Measurements from ENCODE around the gene COQ9. TPM values are rescaled to one million over a fixed set of nuclear protein-coding genes. Genes with fewer than 3 reads are reported as not detected.

COQ9 gene
- polyA plus RNA-seq, 4 donors: 63.9 to 177 (median 107) TPM

- no peak for FAIRE-seq
- H3K27me3 ChIP-seq (ENCODE audit: control insufficient read depth in 3 of 3, insufficient read depth in 3 of 3, low read length in 3 of 3): no peaks in the 10 kb centered on the region
- H3K4me3 ChIP-seq (ENCODE audit: low read depth in 1 of 3, low read length in 3 of 3): no peak overlapping the region
- peak overlapping the region in 1 of 3 donors; percentile 45 for H3K27ac ChIP-seq (ENCODE audit: low read depth in 1 of 3, low read length in 2 of 3)
- 27 to 48% (median 45%) methylated on average over 12 of the region's 12 CpGs for whole genome bisulfite sequencing, 3 donors
- H3K36me3 ChIP-seq (ENCODE audit: control insufficient read depth in 3 of 3, insufficient read depth in 2 of 3, low read depth in 1 of 3, low read length in 3 of 3): peaks cover under 1 to 83% (median 5%) of the 10 kb centered on the region in 3 donors
- H3K9me3 ChIP-seq (ENCODE audit: control insufficient read depth in 2 of 2, insufficient read depth in 1 of 2, low read depth in 1 of 2, low read length in 1 of 2): no peaks in the 10 kb centered on the region
- peaks cover 4 to 74% (median 5%) of the 10 kb centered on the region in 3 donors for H3K4me1 ChIP-seq (ENCODE audit: control insufficient read depth in 3 of 3, insufficient read depth in 2 of 3, low read depth in 1 of 3, low read length in 2 of 3)
- DNase-seq: peak in 1 of 2 donors; percentile 73
Measured at GRCh38 chr16:57475711-57476339, 28.5 kb downstream of the COQ9 start.

DNA sequence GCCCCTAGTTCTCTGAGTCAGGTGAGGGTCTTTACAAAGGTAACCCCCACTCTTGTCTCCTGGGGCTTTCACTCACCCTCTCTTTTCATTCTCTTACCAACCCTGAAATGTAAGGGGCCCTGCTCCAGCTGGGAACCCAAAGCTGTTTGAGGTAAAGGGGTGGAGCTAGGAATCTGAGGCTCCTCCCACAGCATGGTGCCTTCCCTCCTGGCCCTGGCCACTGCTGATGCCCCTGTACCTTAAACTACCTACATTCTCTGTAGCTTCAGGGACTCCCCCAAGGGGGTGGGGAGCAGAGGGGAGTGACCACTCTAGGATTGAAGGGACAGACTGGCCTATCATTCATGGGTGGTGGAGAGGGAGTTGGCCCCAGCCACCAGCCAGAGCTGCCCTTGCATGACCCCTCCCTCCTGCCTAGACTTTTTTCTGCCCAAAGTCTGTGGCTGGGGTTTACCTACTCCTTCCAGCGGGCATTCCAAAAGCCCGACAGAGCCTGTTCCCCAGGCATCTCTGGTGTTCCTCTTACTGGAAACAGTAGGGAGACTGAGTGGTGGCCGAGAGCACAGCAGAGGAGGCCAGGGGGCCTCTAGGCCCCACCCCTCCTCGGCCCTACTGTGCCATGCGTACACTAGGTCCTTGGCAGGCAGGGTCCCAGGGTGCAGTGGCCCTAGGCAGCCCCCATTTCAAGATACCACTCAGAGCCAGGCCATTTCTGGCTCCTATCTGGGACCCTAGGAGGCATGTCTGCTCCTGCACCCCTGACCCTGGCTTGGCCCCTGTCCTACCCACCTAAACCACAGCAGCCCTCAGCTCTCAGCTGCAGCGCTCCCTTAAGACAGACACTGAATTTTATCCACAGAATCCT lies 29.5 kb downstream of the COQ9 start:
- Histone ChIP-seq H3K36me3 (ENCODE audit: control insufficient read depth in 3 of 3, insufficient read depth in 2 of 3, low read depth in 1 of 3, low read length in 3 of 3) (peaks cover 0 to 83% (median 2%) of the 10 kb centered on the region in 3 donors), H3K9me3 (ENCODE audit: control insufficient read depth in 2 of 2, insufficient read depth in 1 of 2, low read depth in 1 of 2, low read length in 1 of 2) (no peaks in the 10 kb centered on the region), H3K4me3 (ENCODE audit: low read depth in 1 of 3, low read length in 3 of 3) (no peak overlapping the region), H3K4me1 (ENCODE audit: control insufficient read depth in 3 of 3, insufficient read depth in 2 of 3, low read depth in 1 of 3, low read length in 2 of 3) (peaks cover 0 to 72% (median 2%) of the 10 kb centered on the region in 3 donors), H3K27ac (ENCODE audit: low read depth in 1 of 3, low read length in 2 of 3) (peak overlapping the region in 1 of 3 donors; percentile 45), H3K27me3 (ENCODE audit: control insufficient read depth in 3 of 3, insufficient read depth in 3 of 3, low read length in 3 of 3) (no peaks in the 10 kb centered on the region)
- FAIRE-seq (no peak), DNase-seq (no peak)
- WGBS, 3 donors: 82 to 91% (median 90%) methylated on average over 6 of the region's 6 CpGs

DNA sequence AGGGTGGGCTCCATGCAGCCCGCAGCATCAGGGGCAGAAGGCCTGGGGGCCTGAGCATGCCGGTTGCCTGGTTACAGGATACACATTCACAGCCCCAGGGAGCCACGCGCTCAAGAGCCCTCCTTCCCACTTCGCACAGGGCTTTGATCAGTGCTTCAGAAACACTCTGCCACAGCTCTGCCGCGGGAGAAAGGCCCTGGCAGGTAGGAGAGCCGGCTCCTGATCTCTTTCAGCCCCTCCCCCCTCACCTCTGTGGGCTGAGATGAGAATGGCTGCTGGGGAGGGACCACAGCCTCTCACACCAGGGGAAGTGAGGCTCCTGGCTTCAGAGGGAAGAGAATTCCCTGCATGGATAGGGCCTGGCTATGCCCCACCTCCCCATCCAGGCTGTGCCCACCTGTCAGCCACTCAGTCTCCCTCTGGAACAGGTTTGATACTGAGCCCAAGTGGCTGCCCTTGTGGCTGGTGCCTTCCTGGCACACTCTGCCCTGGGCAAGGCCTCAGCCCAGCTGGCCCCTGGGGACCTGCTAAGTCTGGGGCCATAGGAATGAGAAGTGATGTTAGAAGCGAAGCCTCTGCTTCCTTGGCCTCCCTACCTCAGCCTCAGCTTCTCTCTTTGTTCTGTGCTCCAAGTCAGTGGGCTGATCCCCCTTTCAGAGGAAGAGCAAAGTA lies 30.4 kb downstream of the COQ9 start:
- DNase-seq (peak in 1 of 2 donors; percentile 17), FAIRE-seq (no peak)
- 68 to 76% (median 73%) methylated on average over 9 of the region's 9 CpGs for WGBS, 3 donors
- H3K27ac ChIP-seq (ENCODE audit: low read depth in 1 of 3, low read length in 2 of 3): peak overlapping the region in 1 of 3 donors; percentile 5
- peaks cover 0 to 77% (median 2%) of the 10 kb centered on the region in 3 donors for H3K36me3 ChIP-seq (ENCODE audit: control insufficient read depth in 3 of 3, insufficient read depth in 2 of 3, low read depth in 1 of 3, low read length in 3 of 3)
- H3K4me1 ChIP-seq (ENCODE audit: control insufficient read depth in 3 of 3, insufficient read depth in 2 of 3, low read depth in 1 of 3, low read length in 2 of 3): peaks cover 0 to 70% (median 0%) of the 10 kb centered on the region in 3 donors
- no peaks in the 10 kb centered on the region for H3K9me3 ChIP-seq (ENCODE audit: control insufficient read depth in 2 of 2, insufficient read depth in 1 of 2, low read depth in 1 of 2, low read length in 1 of 2)
- H3K4me3 ChIP-seq (ENCODE audit: low read depth in 1 of 3, low read length in 3 of 3): peak overlapping the region in 1 of 3 donors; percentile 56
- no peaks in the 10 kb centered on the region for H3K27me3 ChIP-seq (ENCODE audit: control insufficient read depth in 3 of 3, insufficient read depth in 3 of 3, low read length in 3 of 3)

DNA sequence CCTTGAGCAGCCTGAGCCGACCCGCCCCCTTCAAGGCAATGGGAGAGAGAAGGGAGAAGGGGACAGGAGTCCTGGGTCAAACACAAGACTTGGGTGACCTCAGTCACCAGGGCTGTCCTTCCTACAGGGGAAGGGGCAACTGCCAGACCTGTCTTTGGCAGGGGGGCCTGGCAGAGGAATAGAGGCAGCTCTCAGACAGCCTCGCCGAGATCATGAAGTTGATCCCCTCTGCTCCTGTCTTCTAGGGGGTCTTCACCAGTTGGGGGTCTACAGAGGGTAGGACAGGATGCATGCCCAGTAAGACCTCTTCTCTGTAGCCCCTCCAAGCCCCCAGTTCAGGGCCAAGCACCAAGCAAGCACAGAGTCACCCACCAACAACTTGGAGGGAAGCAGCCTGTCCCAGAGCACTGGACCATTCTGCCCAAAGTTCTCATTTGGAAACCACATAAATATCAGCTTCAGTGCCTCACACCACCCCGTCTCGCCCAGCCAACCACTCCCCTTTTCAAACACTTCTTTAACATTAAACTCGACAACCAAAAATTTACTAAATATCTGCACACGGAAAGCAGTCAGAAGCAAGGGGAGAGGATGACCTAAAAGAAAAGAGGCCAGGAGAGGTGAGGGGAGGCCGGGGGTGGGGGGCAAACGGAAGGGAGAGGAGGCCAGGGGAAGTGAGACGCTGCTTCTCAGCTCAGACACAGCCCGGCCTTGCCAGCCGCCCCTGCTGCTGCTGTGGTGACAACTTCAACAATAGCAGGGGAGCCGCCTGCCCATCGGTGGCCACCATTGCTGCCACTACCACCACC lies 31.3 kb downstream of the COQ9 start:
- WGBS, 3 donors: 33 to 41% (median 36%) methylated on average over 15 of the region's 15 CpGs
- Histone ChIP-seq H3K9me3 (ENCODE audit: control insufficient read depth in 2 of 2, insufficient read depth in 1 of 2, low read depth in 1 of 2, low read length in 1 of 2) (no peaks in the 10 kb centered on the region), H3K4me1 (ENCODE audit: control insufficient read depth in 3 of 3, insufficient read depth in 2 of 3, low read depth in 1 of 3, low read length in 2 of 3) (peaks cover 0 to 69% (median 0%) of the 10 kb centered on the region in 3 donors), H3K27ac (ENCODE audit: low read depth in 1 of 3, low read length in 2 of 3) (peak overlapping the region in 1 of 3 donors; percentile 83), H3K4me3 (ENCODE audit: low read depth in 1 of 3, low read length in 3 of 3) (peak overlapping the region in 2 of 3 donors; percentile 56 to 67), H3K27me3 (ENCODE audit: control insufficient read depth in 3 of 3, insufficient read depth in 3 of 3, low read length in 3 of 3) (no peaks in the 10 kb centered on the region), H3K36me3 (ENCODE audit: control insufficient read depth in 3 of 3, insufficient read depth in 2 of 3, low read depth in 1 of 3, low read length in 3 of 3) (peaks cover 0 to 73% (median 0%) of the 10 kb centered on the region in 3 donors)
- FAIRE-seq: no peak
- no peak for DNase-seq

GRCh38 chr16:57479205-57479975 lies 32.1 kb downstream of the COQ9 start:
- FAIRE-seq (no peak), DNase-seq (peak; percentile 88 to 92)
- 7 to 23% (median 19%) methylated on average over 32 to 36 of the region's 36 CpGs for WGBS, 3 donors
- Histone ChIP-seq H3K4me3 (ENCODE audit: low read depth in 1 of 3, low read length in 3 of 3) (peak overlapping the region in 2 of 3 donors; percentile 56 to 67), H3K36me3 (ENCODE audit: control insufficient read depth in 3 of 3, insufficient read depth in 2 of 3, low read depth in 1 of 3, low read length in 3 of 3) (peaks cover 0 to 76% (median 0%) of the 10 kb centered on the region in 3 donors), H3K4me1 (ENCODE audit: control insufficient read depth in 3 of 3, insufficient read depth in 2 of 3, low read depth in 1 of 3, low read length in 2 of 3) (peaks cover 0 to 76% (median 3%) of the 10 kb centered on the region in 3 donors), H3K27me3 (ENCODE audit: control insufficient read depth in 3 of 3, insufficient read depth in 3 of 3, low read length in 3 of 3) (no peaks in the 10 kb centered on the region), H3K9me3 (ENCODE audit: control insufficient read depth in 2 of 2, insufficient read depth in 1 of 2, low read depth in 1 of 2, low read length in 1 of 2) (no peaks in the 10 kb centered on the region), H3K27ac (ENCODE audit: low read depth in 1 of 3, low read length in 2 of 3) (peak overlapping the region; percentile 83 to 94 (median 84))

- 16 to 31% (median 31%) methylated on average over 14 to 15 of the region's 15 CpGs for WGBS, 3 donors
- DNase-seq (peak; percentile 95 to 96), FAIRE-seq (no peak)
- Histone ChIP-seq H3K27me3 (ENCODE audit: control insufficient read depth in 3 of 3, insufficient read depth in 3 of 3, low read length in 3 of 3) (no peaks in the 10 kb centered on the region), H3K4me3 (ENCODE audit: low read depth in 1 of 3, low read length in 3 of 3) (peak overlapping the region in 2 of 3 donors; percentile 56 to 67), H3K27ac (ENCODE audit: low read depth in 1 of 3, low read length in 2 of 3) (peak overlapping the region; percentile 83 to 94 (median 84)), H3K4me1 (ENCODE audit: control insufficient read depth in 3 of 3, insufficient read depth in 2 of 3, low read depth in 1 of 3, low read length in 2 of 3) (peaks cover 0 to 76% (median 7%) of the 10 kb centered on the region in 3 donors), H3K9me3 (ENCODE audit: control insufficient read depth in 2 of 2, insufficient read depth in 1 of 2, low read depth in 1 of 2, low read length in 1 of 2) (no peaks in the 10 kb centered on the region), H3K36me3 (ENCODE audit: control insufficient read depth in 3 of 3, insufficient read depth in 2 of 3, low read depth in 1 of 3, low read length in 3 of 3) (peaks cover 0 to 68% (median 0%) of the 10 kb centered on the region in 3 donors)
Measured at GRCh38 chr16:57479976-57480753, 32.9 kb downstream of the COQ9 start.

- Histone ChIP-seq H3K4me1 (ENCODE audit: control insufficient read depth in 3 of 3, insufficient read depth in 2 of 3, low read depth in 1 of 3, low read length in 2 of 3) (peaks cover 0 to 74% (median 7%) of the 10 kb centered on the region in 3 donors), H3K27me3 (ENCODE audit: control insufficient read depth in 3 of 3, insufficient read depth in 3 of 3, low read length in 3 of 3) (no peaks in the 10 kb centered on the region), H3K27ac (ENCODE audit: low read depth in 1 of 3, low read length in 2 of 3) (peak overlapping the region; percentile 83 to 86 (median 84)), H3K36me3 (ENCODE audit: control insufficient read depth in 3 of 3, insufficient read depth in 2 of 3, low read depth in 1 of 3, low read length in 3 of 3) (peaks cover 0 to 62% (median 0%) of the 10 kb centered on the region in 3 donors), H3K9me3 (ENCODE audit: control insufficient read depth in 2 of 2, insufficient read depth in 1 of 2, low read depth in 1 of 2, low read length in 1 of 2) (no peaks in the 10 kb centered on the region), H3K4me3 (ENCODE audit: low read depth in 1 of 3, low read length in 3 of 3) (no peak overlapping the region)
- 37 to 64% (median 56%) methylated on average over 5 to 6 of the region's 6 CpGs for WGBS, 3 donors
- DNase-seq (no peak), FAIRE-seq (no peak)
Measured at GRCh38 chr16:57480754-57481230, 33.5 kb downstream of the COQ9 start.

Data from small intestine (tissue), 7 donors.